HepG2 (cell line): ENCODE results near the gene BCL2L11.

Experiments
- ELF1 ChIP-seq: sonication (generic); formaldehyde crosslinking; IDR thresholded peaks from 2 replicates; pipeline ENCODE4 v1.4.0; 2020; ENCODE audit warnings: missing genetic modification reagents
- FOXA1 ChIP-seq, 2 experiments: fragments of 450-650 bp in 1 of 2; sonication (generic) in 1 of 2; formaldehyde crosslinking in 1 of 2; IDR thresholded peaks; 2 replicates each; pipeline versions ENCODE4 v1.4.0 to v1.6.1; 2016 to 2020; ENCODE audit warnings: missing genetic modification reagents in 1 of 2
- GTF2F1 ChIP-seq: fragments of 150-350 bp; IDR thresholded peaks from 2 replicates; pipeline ENCODE4 v1.6.1; 2014; ENCODE audit warnings: low read length
- HNRNPUL1 ChIP-seq: fragments of 200-400 bp; formaldehyde crosslinking; IDR thresholded peaks from 2 replicates; pipeline ENCODE4 v1.6.1; 2017; ENCODE audit warnings: low read depth, mild to moderate bottlenecking, low read length, moderate library complexity
- JUN ChIP-seq: sonication (generic); formaldehyde crosslinking; IDR thresholded peaks from 2 replicates; pipeline ENCODE4 v1.4.0; 2020; ENCODE audit warnings: mild to moderate bottlenecking, missing genetic modification reagents
- NFE2L1 ChIP-seq: sonication (generic); formaldehyde crosslinking; IDR thresholded peaks from 2 replicates; pipeline ENCODE4 v1.4.0; 2020; ENCODE audit warnings: missing genetic modification reagents, mild to moderate bottlenecking, borderline replicate concordance
- POLR2AphosphoS5 ChIP-seq: IDR thresholded peaks from 2 replicates; pipeline ENCODE4 v1.6.1; 2012; ENCODE audit warnings: low read depth, low read length
- SRF ChIP-seq: IDR thresholded peaks from 2 replicates; pipeline ENCODE4 v1.6.1; 2011; ENCODE audit warnings: mild to moderate bottlenecking, low read depth, low read length, moderate library complexity
- ZKSCAN1 ChIP-seq: fragments of 150-350 bp; IDR thresholded peaks from 2 replicates; pipeline ENCODE4 v1.6.1; 2014; ENCODE audit warnings: low read length
- ZNF207 ChIP-seq: fragments of 450-650 bp; IDR thresholded peaks from 2 replicates; pipeline ENCODE4 v1.6.1; 2016; ENCODE audit warnings: antibody characterized with exemption, borderline replicate concordance
- ZNF263 ChIP-seq: sonication (generic); formaldehyde crosslinking; IDR thresholded peaks from 2 replicates; pipeline ENCODE4 v1.4.0; 2020; ENCODE audit warnings: missing genetic modification reagents
- ZNF552 ChIP-seq: sonication (generic); formaldehyde crosslinking; IDR thresholded peaks from 2 replicates; pipeline ENCODE4 v1.9.0; 2022; ENCODE audit warnings: missing genetic modification reagents, mild to moderate bottlenecking, borderline replicate concordance
- ZNF724P ChIP-seq: sonication (generic); formaldehyde crosslinking; IDR thresholded peaks from 2 replicates; pipeline ENCODE4 v1.8.0; 2022; ENCODE audit warnings: missing genetic modification reagents, borderline replicate concordance
- TF ChIP-seq, protein P1 (sequence below): sonication (generic); formaldehyde crosslinking; IDR thresholded peaks from 2 replicates; pipeline ENCODE4 v1.5.0; 2020; ENCODE audit warnings: mild to moderate bottlenecking, missing genetic modification reagents, moderate library complexity

DNA sequence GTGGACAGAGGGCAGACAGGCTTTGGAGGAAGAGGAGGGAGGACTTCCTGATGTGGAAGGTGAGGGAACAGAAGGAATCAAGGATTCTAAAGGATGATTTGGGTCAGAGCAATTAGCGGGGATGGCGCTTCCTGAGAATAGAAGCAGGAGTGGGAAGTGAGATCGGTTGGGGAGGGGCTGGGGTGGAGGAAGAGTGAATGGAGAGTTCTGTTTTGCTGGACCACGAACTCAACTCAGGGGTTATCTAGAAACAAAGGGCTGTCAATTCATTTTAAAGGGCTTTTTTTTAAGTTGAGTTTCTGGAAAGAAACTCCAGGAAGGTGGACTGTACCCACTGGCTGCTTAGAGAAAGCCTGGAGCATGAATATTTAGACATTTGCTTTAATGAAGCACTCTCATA is 54.9 kb downstream of the BCL2L11 start:
- TF ChIP-seq, protein P1, sequence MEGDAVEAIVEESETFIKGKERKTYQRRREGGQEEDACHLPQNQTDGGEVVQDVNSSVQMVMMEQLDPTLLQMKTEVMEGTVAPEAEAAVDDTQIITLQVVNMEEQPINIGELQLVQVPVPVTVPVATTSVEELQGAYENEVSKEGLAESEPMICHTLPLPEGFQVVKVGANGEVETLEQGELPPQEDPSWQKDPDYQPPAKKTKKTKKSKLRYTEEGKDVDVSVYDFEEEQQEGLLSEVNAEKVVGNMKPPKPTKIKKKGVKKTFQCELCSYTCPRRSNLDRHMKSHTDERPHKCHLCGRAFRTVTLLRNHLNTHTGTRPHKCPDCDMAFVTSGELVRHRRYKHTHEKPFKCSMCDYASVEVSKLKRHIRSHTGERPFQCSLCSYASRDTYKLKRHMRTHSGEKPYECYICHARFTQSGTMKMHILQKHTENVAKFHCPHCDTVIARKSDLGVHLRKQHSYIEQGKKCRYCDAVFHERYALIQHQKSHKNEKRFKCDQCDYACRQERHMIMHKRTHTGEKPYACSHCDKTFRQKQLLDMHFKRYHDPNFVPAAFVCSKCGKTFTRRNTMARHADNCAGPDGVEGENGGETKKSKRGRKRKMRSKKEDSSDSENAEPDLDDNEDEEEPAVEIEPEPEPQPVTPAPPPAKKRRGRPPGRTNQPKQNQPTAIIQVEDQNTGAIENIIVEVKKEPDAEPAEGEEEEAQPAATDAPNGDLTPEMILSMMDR = no peak
- no peak for TF ChIP-seq ZNF207
- no peak for TF ChIP-seq JUN
- TF ChIP-seq SRF = no peak
- no peak for TF ChIP-seq POLR2AphosphoS5
- no peak for TF ChIP-seq ELF1 (CRISPR knock-in tag)
- TF ChIP-seq NFE2L1 = no peak
- TF ChIP-seq FOXA1 (IDR thresholded peaks at IDR 0.05) = no peak
- no peak for TF ChIP-seq FOXA1 (CRISPR knock-in tag; IDR thresholded peaks at IDR 0.05)
- peak; percentile 51; the same call in 1 of the 2 replicates for TF ChIP-seq ZNF263 (CRISPR knock-in tag)
- no peak for TF ChIP-seq ZKSCAN1
- no peak for TF ChIP-seq HNRNPUL1
- no peak for TF ChIP-seq ZNF724P (CRISPR knock-in tag)
- TF ChIP-seq ZNF552 (CRISPR knock-in tag) = no peak
- TF ChIP-seq GTF2F1 = no peak
